Prostate gland (tissue), 2 donors: ENCODE data around the gene ELK3. TPM values are rescaled to one million over a fixed set of nuclear protein-coding genes. Genes with fewer than 3 reads are reported as not detected.

Experiments used
- DNase-seq: peaks from one replicate; pipeline ENCODE4 v3.0.0-alpha.2; 2019; ENCODE audit warnings: low spot score
- H3K27ac ChIP-seq, 2 donors: fragments of 200-600 bp; sonication (generic); 2 replicates each; pipeline ENCODE4 v1.5.1; 2017 to 2019
- H3K27me3 ChIP-seq: fragments of 200-600 bp; sonication (generic); replicated peaks from 2 replicates; pipeline ENCODE4 v1.5.1; 2019; ENCODE audit not compliant: insufficient read depth
- H3K36me3 ChIP-seq, 2 donors: fragments of 200-600 bp; sonication (generic); 1 replicate in 1 of 2; 2 replicates in 1 of 2; pipeline versions ENCODE4 v1.5.1 to v1.8.1; 2017 to 2019
- H3K4me1 ChIP-seq: fragments of 200-600 bp; sonication (generic); replicated peaks from 2 replicates; pipeline ENCODE4 v1.5.1; 2019
- H3K4me3 ChIP-seq, 2 donors: fragments of 200-600 bp; sonication (generic); 2 replicates each; pipeline ENCODE4 v1.5.1; 2017 to 2019
- H3K9me3 ChIP-seq: fragments of 200-600 bp; sonication (generic); 2 replicates; pipeline ENCODE4 v1.5.1; 2017
- POLR2A ChIP-seq: fragments of 450-650 bp; IDR thresholded peaks from one replicate; pipeline ENCODE4 v1.6.1; 2016; ENCODE audit warnings: antibody characterized with exemption, mild to moderate bottlenecking
- POLR2AphosphoS5 ChIP-seq: sonication (generic); formaldehyde crosslinking; IDR thresholded peaks from one replicate; pipeline ENCODE4 v1.6.1; 2017; ENCODE audit warnings: antibody characterized with exemption
- WGBS: methylation state at CpG from one replicate; pipeline ENCODE4 v1.1.5; 2018; 5-methylcytosine and 5-hydroxymethylcytosine counted together
- intact Hi-C: fragments of 100-400 bp; cut with DNase I; formaldehyde crosslinking; loops from one replicate; pipeline ENCODE4 v1.14.2; 2022
- total RNA-seq, 2 donors: library from RNA; depleted of rRNA; stranded (reverse); fragments of >200 nt; gene quantifications; one replicate each; pipeline ENCODE4 v1.1.0, GENCODE V29; 2016
- TF ChIP-seq, protein P1 (sequence below), 4 experiments: fragments of 200-600 bp in 2 of 4; fragments of 450-650 bp in 2 of 4; sonication (generic) in 2 of 4; IDR thresholded peaks; 1 replicate in 3 of 4; 2 replicates in 1 of 4; pipeline ENCODE4 v1.5.1; 2016 to 2019; ENCODE audit warnings: antibody characterized with exemption in 4 of 4, mild to moderate bottlenecking in 2 of 4, moderate library complexity in 2 of 4

ELK3 gene
- total RNA-seq, result 10 to 100 TPM in 1 of 2 donors, 1 to 10 TPM in 1; 7.0 to 20.6 TPM

DNA sequence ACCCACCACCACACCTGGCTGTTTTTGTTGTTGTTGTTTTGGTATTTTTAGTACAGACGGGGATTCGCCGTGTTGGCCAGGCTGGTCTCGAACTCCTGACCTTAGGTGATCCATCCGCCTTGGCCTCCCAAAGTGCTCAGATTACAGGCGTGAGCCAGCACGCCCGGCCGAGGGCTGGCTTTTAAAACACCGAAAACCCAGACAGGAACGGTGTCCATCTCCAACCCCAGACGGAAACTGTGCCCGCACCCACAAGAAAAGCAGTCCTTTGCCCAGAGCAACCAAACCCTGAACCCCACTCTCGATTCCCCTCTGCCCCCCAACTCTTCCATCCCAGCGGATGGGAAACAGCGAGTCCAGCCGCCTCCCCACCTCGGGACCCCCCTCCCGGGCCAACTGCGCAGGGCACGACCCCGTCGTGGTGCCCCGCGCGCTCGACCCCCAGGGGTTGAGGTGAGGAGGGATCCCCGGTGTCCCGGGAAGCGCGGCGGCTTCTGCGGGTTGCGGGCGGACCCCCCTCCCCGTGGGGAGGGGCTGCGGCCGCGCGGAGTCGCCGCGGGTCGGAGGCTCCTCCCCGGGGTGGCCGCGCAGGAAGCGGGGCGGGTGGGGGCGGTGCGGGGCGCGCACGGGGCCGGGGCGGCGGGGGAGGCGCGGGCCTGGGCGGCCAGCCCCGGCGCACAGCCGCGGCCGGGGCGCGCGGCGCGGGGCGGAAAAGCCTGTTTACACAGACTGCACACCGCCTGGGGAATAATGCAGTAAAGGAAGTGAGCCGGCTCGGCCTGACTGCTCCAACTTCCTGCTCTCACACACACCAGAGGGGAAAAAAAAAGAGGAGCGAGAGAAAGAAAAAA lies at the start of gene ELK3:
ELK3 (plus strand) TSS at position 651 of the 851 bp plus-strand sequence.
- Histone ChIP-seq H3K36me3 (no peaks in the 10 kb centered on the region), H3K27ac (peak within 1 kb of the TSS; percentile 64 to 74), H3K4me3 (peak within 1 kb of the TSS; percentile 59 to 65), H3K4me1 (no peaks in the 10 kb centered on the region), H3K9me3 (no peaks in the 10 kb centered on the region), H3K27me3 (no peaks in the 10 kb centered on the region)
- intact Hi-C loops, result no loop called here
- WGBS, result 3% methylated on average over 41 of the region's 75 CpGs
- DNase-seq, result peak; percentile 46
- TF ChIP-seq POLR2AphosphoS5, result no peak
- TF ChIP-seq POLR2A, result peak; percentile 29

DNA sequence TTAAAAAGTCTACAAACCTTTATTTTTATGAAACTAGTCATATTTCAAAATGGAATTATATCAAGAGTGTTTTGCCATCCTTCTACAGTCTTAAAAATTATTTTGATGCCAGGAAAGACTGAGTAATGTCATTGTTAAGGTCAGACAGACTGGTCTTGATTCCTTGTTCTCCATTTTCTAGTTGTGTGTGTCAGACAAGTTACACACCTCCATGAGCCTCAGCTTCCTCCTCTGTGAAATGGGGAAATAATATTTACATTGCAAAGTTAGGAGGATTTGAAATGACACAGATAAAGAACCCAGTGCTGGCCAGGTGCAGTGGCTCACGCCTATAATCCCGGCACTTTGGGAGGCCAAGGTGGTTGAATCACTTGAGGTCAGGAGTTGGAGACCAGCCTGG lies 47.4 kb upstream of the ELK3 start:
- TF ChIP-seq, protein P1, sequence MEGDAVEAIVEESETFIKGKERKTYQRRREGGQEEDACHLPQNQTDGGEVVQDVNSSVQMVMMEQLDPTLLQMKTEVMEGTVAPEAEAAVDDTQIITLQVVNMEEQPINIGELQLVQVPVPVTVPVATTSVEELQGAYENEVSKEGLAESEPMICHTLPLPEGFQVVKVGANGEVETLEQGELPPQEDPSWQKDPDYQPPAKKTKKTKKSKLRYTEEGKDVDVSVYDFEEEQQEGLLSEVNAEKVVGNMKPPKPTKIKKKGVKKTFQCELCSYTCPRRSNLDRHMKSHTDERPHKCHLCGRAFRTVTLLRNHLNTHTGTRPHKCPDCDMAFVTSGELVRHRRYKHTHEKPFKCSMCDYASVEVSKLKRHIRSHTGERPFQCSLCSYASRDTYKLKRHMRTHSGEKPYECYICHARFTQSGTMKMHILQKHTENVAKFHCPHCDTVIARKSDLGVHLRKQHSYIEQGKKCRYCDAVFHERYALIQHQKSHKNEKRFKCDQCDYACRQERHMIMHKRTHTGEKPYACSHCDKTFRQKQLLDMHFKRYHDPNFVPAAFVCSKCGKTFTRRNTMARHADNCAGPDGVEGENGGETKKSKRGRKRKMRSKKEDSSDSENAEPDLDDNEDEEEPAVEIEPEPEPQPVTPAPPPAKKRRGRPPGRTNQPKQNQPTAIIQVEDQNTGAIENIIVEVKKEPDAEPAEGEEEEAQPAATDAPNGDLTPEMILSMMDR (IDR thresholded peaks at IDR 0.05), result no peak
- TF ChIP-seq POLR2AphosphoS5 (no peak), POLR2A (no peak)
- DNase-seq, result no peak
- H3K27me3 ChIP-seq, result no peaks in the 10 kb centered on the region
- H3K9me3 ChIP-seq, result no peaks in the 10 kb centered on the region
- 83% methylated on average over 2 of the region's 2 CpGs for WGBS
- no peak overlapping the region for H3K27ac ChIP-seq
- intact Hi-C loops, result no loop called here
- H3K36me3 ChIP-seq, result no peaks in the 10 kb centered on the region
- H3K4me1 ChIP-seq, result no peaks in the 10 kb centered on the region
- no peak overlapping the region for H3K4me3 ChIP-seq

DNA sequence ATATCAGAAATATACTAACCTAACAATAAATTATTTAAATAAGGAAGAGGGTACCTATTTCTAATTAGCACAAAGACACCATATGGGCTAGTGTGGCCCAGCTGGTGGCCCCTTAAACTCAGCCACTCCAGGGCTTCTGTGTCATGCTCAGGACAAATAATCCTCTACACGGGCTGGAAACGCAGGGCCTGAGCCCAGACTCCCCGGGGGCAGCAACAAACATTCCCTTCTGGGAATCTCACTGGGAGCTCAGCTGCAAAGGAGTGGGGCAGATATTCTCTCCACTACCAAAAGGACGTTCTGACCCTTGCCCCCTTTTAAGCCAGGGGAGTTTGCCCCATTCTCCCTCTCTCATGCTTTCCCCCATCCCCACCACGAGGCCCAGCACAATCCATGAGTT lies 43.7 kb upstream of the ELK3 start:
- no peaks in the 10 kb centered on the region for H3K9me3 ChIP-seq
- WGBS, result 69% methylated on average over 5 of the region's 5 CpGs

DNA sequence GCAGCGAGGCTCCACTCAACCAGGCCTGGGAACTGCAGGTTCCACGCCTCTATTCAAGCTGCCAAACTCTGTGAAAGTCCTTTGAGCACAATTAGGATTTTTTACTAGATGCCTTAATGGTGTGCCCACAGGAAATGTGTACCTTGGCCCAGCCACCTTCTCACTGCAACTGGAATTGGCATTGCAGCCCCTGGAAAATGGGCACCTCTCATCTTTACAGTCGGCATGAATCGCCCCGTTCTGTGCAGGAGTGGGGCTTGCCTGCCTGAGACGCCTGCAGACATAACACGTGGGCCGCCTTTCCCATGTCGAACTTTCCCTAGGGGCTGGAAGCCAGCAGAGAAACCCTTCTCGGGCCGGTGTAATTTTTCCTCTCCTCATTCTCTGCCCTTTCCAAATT lies 42.0 kb upstream of the ELK3 start:
- TF ChIP-seq, protein P1 (IDR thresholded peaks at IDR 0.05), result no peak
- TF ChIP-seq POLR2A, result no peak
- TF ChIP-seq POLR2AphosphoS5, result no peak
- Histone ChIP-seq H3K9me3 (no peaks in the 10 kb centered on the region), H3K27me3 (no peaks in the 10 kb centered on the region), H3K27ac (no peak overlapping the region), H3K36me3 (no peaks in the 10 kb centered on the region), H3K4me1 (no peaks in the 10 kb centered on the region), H3K4me3 (no peak overlapping the region)
- no peak for DNase-seq
- 45% methylated on average over 11 of the region's 11 CpGs for WGBS
- intact Hi-C loops, result no loop called here

More for the DNA sequence above, 43.7 kb upstream of the ELK3 start:
- no peaks in the 10 kb centered on the region for H3K4me1 ChIP-seq
- no peak for DNase-seq
- TF ChIP-seq, protein P1 (IDR thresholded peaks at IDR 0.05), result no peak
- TF ChIP-seq POLR2AphosphoS5 (no peak), POLR2A (no peak)
- no peak overlapping the region for H3K27ac ChIP-seq
- H3K36me3 ChIP-seq, result no peaks in the 10 kb centered on the region
- intact Hi-C loops, result no loop called here
- no peaks in the 10 kb centered on the region for H3K27me3 ChIP-seq
- no peak overlapping the region for H3K4me3 ChIP-seq

DNA sequence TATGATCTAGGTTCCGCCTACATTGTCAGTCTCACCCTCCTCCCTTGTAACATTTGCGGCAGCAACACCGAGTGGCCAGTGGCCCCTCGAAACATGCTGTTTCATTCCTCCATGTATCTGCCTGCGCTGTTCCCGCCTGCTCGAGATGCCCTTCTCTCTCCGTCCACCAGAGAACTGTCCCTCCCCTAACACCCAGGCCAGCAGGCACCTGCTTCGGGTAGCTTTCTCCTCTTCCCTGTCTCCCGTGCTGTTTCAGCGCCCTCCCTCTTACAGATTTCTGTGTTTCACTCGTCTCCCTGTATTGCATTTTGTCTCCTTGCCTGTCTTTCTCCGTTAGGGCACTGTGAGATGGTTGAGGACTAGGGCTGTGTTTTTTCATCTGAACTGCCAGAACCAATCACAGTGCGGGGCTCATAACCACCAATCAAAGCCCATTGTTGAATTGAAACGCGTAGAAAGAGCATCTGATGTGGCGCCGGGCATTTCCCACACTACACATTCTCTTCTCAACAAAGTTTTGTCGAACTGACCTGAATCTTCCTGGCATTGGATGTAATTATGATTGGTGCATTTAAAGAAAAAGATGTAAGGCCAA lies 40.9 kb upstream of the ELK3 start:
- DNase-seq, result no peak
- Histone ChIP-seq H3K4me3 (no peak overlapping the region), H3K4me1 (no peaks in the 10 kb centered on the region), H3K9me3 (no peaks in the 10 kb centered on the region), H3K27ac (no peak overlapping the region), H3K27me3 (no peaks in the 10 kb centered on the region), H3K36me3 (no peaks in the 10 kb centered on the region)
- TF ChIP-seq POLR2A, result no peak
- TF ChIP-seq, protein P1 (IDR thresholded peaks at IDR 0.05), result no peak
- 89% methylated on average over 19 of the region's 19 CpGs for WGBS
- intact Hi-C loops, result no loop called here
